IPS DF 6.9 (cell line): ENCODE results near the gene RAPGEF4.

Source experiments
- DNase-seq: peaks from one replicate; pipeline ENCODE4 v3.0.0-alpha.2; 2013; ENCODE audit warnings: low read depth, low spot score
- H3K27ac ChIP-seq: one replicate; pipeline ENCODE4 v1.5.1; 2013; ENCODE audit warnings: low read length, control low read depth
- H3K27me3 ChIP-seq: 2 replicates; pipeline ENCODE4 v1.6.1; 2013; ENCODE audit warnings: mild to moderate bottlenecking, low read length; ENCODE audit not compliant: control insufficient read depth, insufficient read depth
- H3K36me3 ChIP-seq: 2 replicates; pipeline ENCODE4 v1.6.1; 2013; ENCODE audit warnings: low read length; ENCODE audit not compliant: control insufficient read depth, insufficient read depth
- H3K4me1 ChIP-seq: 2 replicates; pipeline ENCODE4 v1.6.1; 2013; ENCODE audit warnings: low read length; ENCODE audit not compliant: control insufficient read depth, insufficient read depth
- H3K4me3 ChIP-seq: 2 replicates; pipeline ENCODE4 v1.5.1; 2013; ENCODE audit warnings: mild to moderate bottlenecking, low read length
- H3K9me3 ChIP-seq: 2 replicates; pipeline ENCODE4 v1.6.1; 2013; ENCODE audit warnings: low read length, inconsistent platforms; ENCODE audit not compliant: control insufficient read depth, insufficient read depth
- WGBS: extraction: QIAGEN DNeasy Blood & Tissue Kit; methylation state at CpG from one replicate; pipeline ENCODE4 v1.1.7; 2013; ENCODE audit warnings: mixed read lengths, missing lambda C conversion rate; ENCODE audit not compliant: insufficient read length, insufficient coverage; 5-methylcytosine and 5-hydroxymethylcytosine counted together

Gene RAPGEF4

DNA sequence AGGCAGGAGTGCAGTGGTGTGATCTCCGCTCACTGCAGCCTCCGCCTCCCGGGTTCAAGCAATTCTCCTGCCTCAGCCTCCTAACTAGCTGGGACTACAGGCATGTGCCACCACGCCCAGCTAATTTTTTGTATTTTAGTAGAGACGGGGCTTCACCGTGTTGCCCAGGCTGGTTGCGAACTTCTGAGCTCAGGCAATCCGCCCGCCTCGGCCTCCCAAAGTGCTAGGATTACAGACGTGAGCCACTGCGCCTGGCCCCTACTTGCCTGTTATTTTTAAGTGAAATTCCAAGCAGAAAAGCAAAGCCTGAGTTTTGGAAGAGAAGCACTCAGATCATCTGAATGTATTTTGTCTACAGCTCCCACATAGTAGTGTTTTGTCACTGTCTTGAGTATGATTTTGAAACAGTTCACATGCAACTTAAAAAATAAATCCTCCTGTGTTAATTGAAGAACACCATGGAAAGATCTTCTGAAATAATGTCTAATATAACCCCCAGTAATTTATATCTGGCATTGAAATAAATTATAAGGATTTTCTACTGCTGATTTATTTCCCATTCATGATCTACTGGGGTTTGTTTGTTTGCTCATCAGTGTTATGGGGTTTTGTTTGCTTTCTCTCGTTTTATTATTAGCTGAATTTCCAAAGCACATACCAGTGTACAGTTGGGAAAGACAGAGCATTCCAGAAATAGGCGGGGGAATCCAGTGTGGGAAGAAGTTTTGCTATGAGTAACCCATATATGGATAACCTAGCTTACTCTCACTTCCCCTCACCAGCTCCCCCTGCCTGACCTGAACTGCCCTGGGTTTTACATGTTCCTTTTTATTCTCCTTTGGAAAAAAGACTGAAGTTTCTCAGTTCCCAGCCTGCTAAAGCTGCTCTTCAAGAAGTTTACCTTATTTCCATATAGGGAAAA is 259.9 kb downstream of the RAPGEF4 start:
- H3K4me1 ChIP-seq = 0 out of 2 replicates have a peak, but pooled peaks cover 2% of the 10 kb centered on the region
- no peaks in the 10 kb centered on the region for H3K9me3 ChIP-seq
- H3K4me3 ChIP-seq = no peak overlapping the region
- DNase-seq = no peak
- no CpG with 5 or more reads among the region's 14 CpGs for WGBS
- no peak overlapping the region for H3K27ac ChIP-seq
- no peaks in the 10 kb centered on the region for H3K27me3 ChIP-seq
- no peaks in the 10 kb centered on the region for H3K36me3 ChIP-seq

GRCh38 chr2:172996387-172996961 is 260.8 kb downstream of the RAPGEF4 start:
- no peak for DNase-seq
- H3K36me3 ChIP-seq = no peaks in the 10 kb centered on the region
- no CpG with 5 or more reads among the region's 5 CpGs for WGBS
- no peak overlapping the region for H3K4me3 ChIP-seq
- H3K4me1 ChIP-seq = no peaks in the 10 kb centered on the region
- no peaks in the 10 kb centered on the region for H3K27me3 ChIP-seq
- no peaks in the 10 kb centered on the region for H3K9me3 ChIP-seq
- H3K27ac ChIP-seq = no peak overlapping the region

- Histone ChIP-seq H3K36me3 (no peaks in the 10 kb centered on the region), H3K4me1 (no peaks in the 10 kb centered on the region), H3K27ac (no peak overlapping the region), H3K9me3 (no peaks in the 10 kb centered on the region), H3K27me3 (no peaks in the 10 kb centered on the region), H3K4me3 (no peak overlapping the region)
- no CpG with 5 or more reads among the region's 2 CpGs for WGBS
- no peak for DNase-seq
Measured at GRCh38 chr2:172997031-172997430, 261.4 kb downstream of the RAPGEF4 start.

DNA sequence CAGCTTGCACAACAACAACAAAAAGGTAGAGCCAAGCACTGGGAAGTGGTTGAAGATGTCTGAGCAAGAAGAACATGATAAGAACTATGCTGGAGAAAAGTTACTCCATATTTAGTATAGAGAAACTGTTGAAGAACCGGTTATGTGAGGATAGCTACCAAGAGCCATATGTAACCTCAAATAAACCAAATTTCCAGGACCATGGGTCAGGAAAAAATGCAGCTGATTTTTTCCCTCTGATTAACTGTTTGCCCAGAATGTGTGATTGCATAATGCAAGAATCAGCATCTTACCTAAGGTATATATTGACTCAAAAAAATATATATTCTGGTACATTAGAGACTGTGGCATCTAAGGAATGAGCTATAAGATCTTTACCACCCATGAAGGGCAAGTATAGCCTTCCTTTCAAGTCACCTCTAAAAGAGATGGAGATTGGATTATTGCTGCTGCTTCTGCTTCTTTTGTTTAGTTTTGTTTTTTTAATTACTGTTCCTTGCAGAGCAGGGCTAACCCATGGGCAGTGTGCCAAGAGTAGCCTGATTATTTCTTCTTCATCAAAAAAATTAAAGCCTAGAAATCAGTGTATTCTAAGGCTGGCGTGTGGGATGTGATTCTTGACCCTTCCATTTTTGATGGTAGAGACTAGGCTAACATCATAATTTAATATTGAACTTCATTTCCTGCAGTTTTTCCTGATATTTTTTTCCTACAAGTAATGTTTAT is 263.1 kb downstream of the RAPGEF4 start:
- no peaks in the 10 kb centered on the region for H3K27me3 ChIP-seq
- H3K36me3 ChIP-seq = no peaks in the 10 kb centered on the region
- no peak overlapping the region for H3K4me3 ChIP-seq
- H3K9me3 ChIP-seq = no peaks in the 10 kb centered on the region
- no peaks in the 10 kb centered on the region for H3K4me1 ChIP-seq
- H3K27ac ChIP-seq = no peak overlapping the region
- WGBS = no CpG with 5 or more reads among the region's 2 CpGs
- DNase-seq = no peak

DNA sequence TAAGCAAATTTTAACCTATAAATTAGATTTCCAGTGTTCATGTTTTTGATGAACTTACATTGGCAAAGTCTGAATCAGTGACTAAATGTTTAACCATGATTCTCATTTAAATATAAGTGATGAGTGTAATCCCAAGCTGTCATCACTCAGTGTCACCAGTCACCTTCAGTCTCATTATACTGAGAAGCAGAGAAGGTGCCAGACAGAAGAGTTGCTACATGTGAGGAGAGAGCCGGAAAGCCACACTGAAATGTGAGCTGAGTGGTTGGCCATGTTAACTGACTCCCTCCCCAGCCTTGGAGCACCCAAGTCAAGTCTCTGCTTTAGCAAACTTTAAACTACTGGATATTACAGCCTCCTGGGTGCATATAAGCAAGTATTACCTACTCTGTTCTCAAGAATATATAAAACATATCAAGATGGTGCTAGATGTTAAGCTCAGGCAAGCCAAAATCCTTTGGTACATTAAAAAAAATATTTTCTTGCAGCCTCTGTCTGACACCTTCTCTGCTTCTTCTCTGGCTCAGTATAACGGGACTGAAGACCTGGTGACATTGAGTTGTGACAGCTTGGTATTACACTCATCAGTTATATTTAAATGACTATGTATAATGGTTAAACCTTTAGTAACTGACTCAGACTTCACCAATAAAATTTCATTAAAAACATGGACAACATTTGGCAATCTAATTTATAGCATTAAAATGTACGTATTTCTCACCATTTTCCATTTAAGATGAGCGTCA is 264.2 kb downstream of the RAPGEF4 start:
- H3K27ac ChIP-seq = no peak overlapping the region
- no peaks in the 10 kb centered on the region for H3K27me3 ChIP-seq
- H3K36me3 ChIP-seq = no peaks in the 10 kb centered on the region
- no peak overlapping the region for H3K4me3 ChIP-seq
- no CpG with 5 or more reads among the region's 4 CpGs for WGBS
- DNase-seq = no peak
- H3K4me1 ChIP-seq = no peaks in the 10 kb centered on the region
- H3K9me3 ChIP-seq = no peaks in the 10 kb centered on the region

GRCh38 chr2:173001664-173002604 is 266.3 kb downstream of the RAPGEF4 start:
- Histone ChIP-seq H3K27me3 (no peaks in the 10 kb centered on the region), H3K4me1 (no peaks in the 10 kb centered on the region), H3K36me3 (no peaks in the 10 kb centered on the region), H3K9me3 (no peaks in the 10 kb centered on the region), H3K27ac (no peak overlapping the region), H3K4me3 (no peak overlapping the region)
- DNase-seq = no peak
- 100% methylated on average over 1 of the region's 7 CpGs for WGBS

DNA sequence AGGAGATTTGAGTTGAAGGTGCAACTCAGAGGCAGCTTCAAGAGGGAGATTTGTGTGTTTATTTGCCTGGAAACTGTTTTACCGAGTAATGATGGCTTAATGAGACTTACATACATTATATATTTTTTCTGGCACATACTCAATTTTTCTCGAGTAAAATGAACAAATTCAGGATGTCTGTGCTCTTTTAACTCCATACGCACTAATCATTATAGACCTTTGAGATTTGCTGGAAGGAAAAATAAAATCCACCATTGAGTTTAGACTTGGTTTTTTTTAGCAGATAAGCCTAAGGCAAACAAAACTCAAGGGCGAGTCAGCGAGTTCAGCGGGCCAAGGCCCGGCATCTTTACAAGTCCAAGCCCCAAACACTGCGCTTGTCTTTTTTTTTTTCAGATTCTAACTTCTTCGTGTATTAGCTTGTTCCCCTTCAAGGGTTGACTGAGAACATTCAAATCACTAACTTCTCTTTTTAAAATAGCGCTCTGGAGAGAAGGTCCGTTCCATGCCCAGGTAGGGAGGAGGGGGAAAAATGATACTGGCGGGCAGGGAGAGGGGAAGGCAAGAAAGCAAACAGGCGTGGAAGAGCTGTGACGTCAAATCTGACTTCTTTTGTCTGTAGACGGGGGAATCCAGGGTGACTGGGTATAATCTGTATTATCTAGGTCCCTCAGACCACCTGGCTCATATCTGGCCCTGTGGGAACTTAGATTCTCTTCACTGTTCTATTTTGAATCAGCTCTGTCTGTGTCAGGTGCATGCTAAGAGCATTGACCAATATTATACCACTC is 267.3 kb downstream of the RAPGEF4 start:
- Histone ChIP-seq H3K27ac (no peak overlapping the region), H3K4me3 (no peak overlapping the region), H3K4me1 (no peaks in the 10 kb centered on the region), H3K9me3 (no peaks in the 10 kb centered on the region), H3K27me3 (no peaks in the 10 kb centered on the region), H3K36me3 (no peaks in the 10 kb centered on the region)
- no peak for DNase-seq
- WGBS = no CpG with 5 or more reads among the region's 15 CpGs

DNA sequence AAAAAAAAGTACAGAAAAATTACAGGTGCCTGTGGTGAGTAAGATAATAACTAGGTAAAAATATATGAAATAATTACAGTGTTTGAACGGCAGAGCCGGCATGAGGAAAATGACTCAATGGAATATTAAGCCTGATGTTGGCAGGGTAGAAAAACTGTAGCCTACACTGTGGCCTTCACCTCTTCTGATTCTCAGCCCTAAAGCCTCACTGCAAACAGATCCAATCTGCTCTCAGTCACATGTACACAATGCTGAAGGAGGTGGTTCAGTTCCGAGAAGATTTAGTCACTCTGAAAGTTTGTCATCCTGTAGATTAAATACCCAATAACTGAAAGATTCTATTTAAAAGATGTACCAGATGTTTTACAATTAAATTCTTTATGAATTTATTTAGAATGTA is 273.1 kb downstream of the RAPGEF4 start:
- no peaks in the 10 kb centered on the region for H3K9me3 ChIP-seq
- no peak overlapping the region for H3K27ac ChIP-seq
- H3K27me3 ChIP-seq = no peaks in the 10 kb centered on the region
- no peak for DNase-seq
- no peaks in the 10 kb centered on the region for H3K4me1 ChIP-seq
- H3K36me3 ChIP-seq = no peaks in the 10 kb centered on the region
- 100% methylated on average over 1 of the region's 3 CpGs for WGBS
- no peak overlapping the region for H3K4me3 ChIP-seq

- H3K27ac ChIP-seq = no peak overlapping the region
- WGBS = no CpG with 5 or more reads among the region's 1 CpG
- no peaks in the 10 kb centered on the region for H3K4me1 ChIP-seq
- no peaks in the 10 kb centered on the region for H3K36me3 ChIP-seq
- no peak for DNase-seq
- no peaks in the 10 kb centered on the region for H3K9me3 ChIP-seq
- H3K27me3 ChIP-seq = no peaks in the 10 kb centered on the region
- H3K4me3 ChIP-seq = no peak overlapping the region
Measured at GRCh38 chr2:173010233-173010632, 274.6 kb downstream of the RAPGEF4 start.
